ENCODE results near the gene RPL27. TPM values are rescaled to one million over a fixed set of nuclear protein-coding genes. Genes with fewer than 3 reads are reported as not detected.

The RPL27 gene
- total and polyA plus RNA-seq, 2 of the 8 experiments (the other 6 are each of a cell fraction or from before 2014, with no cell fraction given) = 1,415 to 3,779 TPM

GRCh38 chr17:43018932-43019331, 20.7 kb downstream of the RPL27 start:
- Histone ChIP-seq H3K23me2 (ENCODE audit: low read depth, low read length) (peaks cover 8% of the 10 kb centered on the region; the same call in 1 of the 2 replicates), H3K27me3 (replicated peaks in 1 of 4; ENCODE audit: control insufficient read depth in 3 of 4, extremely low read depth in 1 of 4, insufficient read depth in 3 of 4, low read length in 3 of 4) (no peaks in the 10 kb centered on the region), H2BK12ac (ENCODE audit: low read depth, low read length) (no peak overlapping the region), H3K56ac (replicated peaks; ENCODE audit: insufficient read length, low read depth, low read length) (no peak overlapping the region), H4K20me1 (replicated peaks in 1 of 2; ENCODE audit: control insufficient read depth in 1 of 2, insufficient read depth in 2 of 2, low read length in 2 of 2) (peaks cover 10% of the 10 kb centered on the region in 2 experiments), H4K8ac (ENCODE audit: extremely low read depth, insufficient read depth, low read length) (no peak overlapping the region), H2BK15ac (ENCODE audit: low read length) (no peak overlapping the region), H4K5ac (ENCODE audit: insufficient read length, low read depth, low read length) (no peak overlapping the region), H3K9ac (replicated peaks in 1 of 4; ENCODE audit: extremely low read depth in 1 of 4, low read depth in 3 of 4, low read length in 3 of 4) (no peak overlapping the region), H3K4me3 (ENCODE audit: extremely low read depth in 1 of 4, insufficient read depth in 2 of 4, low read depth in 3 of 4, low read length in 4 of 4) (no peak overlapping the region), H2BK5ac (ENCODE audit: low read depth, low read length) (no peak overlapping the region), H4K91ac (replicated peaks; ENCODE audit: insufficient read length, low read length) (no peak overlapping the region), H3K79me1 (ENCODE audit: low read depth, low read length) (peaks cover 17% of the 10 kb centered on the region), H3K36me3 (ENCODE audit: control insufficient read depth in 2 of 4, insufficient read depth in 4 of 4, low read length in 3 of 4) (peaks cover 6 to 39% (median 12%) of the 10 kb centered on the region in 4 experiments; a peak in 7 of 8 replicates), H3K79me2 (ENCODE audit: control insufficient read depth in 1 of 2, insufficient read depth in 2 of 2, low read length in 2 of 2) (peaks cover 0 to 35% of the 10 kb centered on the region in 2 experiments; a peak in 3 of 4 replicates), H2AK5ac (ENCODE audit: low read depth, low read length) (no peak overlapping the region), H3K4me1 (replicated peaks in 1 of 4; ENCODE audit: control insufficient read depth in 3 of 4, insufficient read depth in 4 of 4, low read length in 3 of 4) (peaks cover 6 to 18% (median 12%) of the 10 kb centered on the region in 4 experiments), H3K14ac (ENCODE audit: insufficient read length) (no peak overlapping the region), H3K27ac (ENCODE audit: low read depth, low read length) (no peak overlapping the region), H2BK20ac (ENCODE audit: low read length) (no peak overlapping the region), H3K9me3 (ENCODE audit: insufficient read depth in 2 of 2, low read depth in 1 of 2, low read length in 1 of 2) (no peaks in the 10 kb centered on the region), H3K23ac (ENCODE audit: insufficient read length) (no peak overlapping the region), H2AFZ (ENCODE audit: low read length) (no peak overlapping the region), H3K18ac (ENCODE audit: extremely low read depth, low read length) (no peak overlapping the region), H2BK120ac (replicated peaks; ENCODE audit: low read depth, low read length) (no peak overlapping the region), H3K4me2 (ENCODE audit: insufficient read depth in 1 of 2, low read depth in 2 of 2, low read length in 2 of 2) (no peak overlapping the region; a peak in 1 of 4 replicates), H3K4ac (replicated peaks; ENCODE audit: insufficient read length, low read depth, low read length) (no peak overlapping the region)
- DNase-seq (ENCODE audit: low read depth in 1 of 2, low spot score in 2 of 2) = no peak
- CTCF ChIA-PET (ENCODE audit: partially characterized antibody) = interaction anchor here (1.0 to 1.5 kb wide), 3 partner anchors 13 to 106 kb away, joined by 3 to 4 read pairs (median 3); partner anchors contain the start of genes BRCA1 and RPL27
- POLR2A ChIA-PET (ENCODE audit: partially characterized antibody) = interaction anchor here (0.6 to 10.8 kb wide), 8 partner anchors 8 to 1341 kb away, joined by 3 to 123 read pairs (median 5); partner anchors contain the start of genes IFI35, PTGES3L, RPL27 and RUNDC1
- TF ChIP-seq POU5F1 (IDR thresholded peaks at IDR 0.05; ENCODE audit: low read depth, low read length) (no peak), TAF1 (IDR thresholded peaks at IDR 0.05; ENCODE audit: low read depth, low read length) (no peak), PHF8 (conservative IDR thresholded peaks at IDR 0.05; ENCODE audit: low read depth, low read length) (no peak), POLR2AphosphoS5 (IDR thresholded peaks at IDR 0.05; ENCODE audit: low read depth, low read length) (no peak), ASH2L (IDR thresholded peaks at IDR 0.05; ENCODE audit: low read length) (no peak), BRCA1 (IDR thresholded peaks at IDR 0.05; ENCODE audit: low read depth, low read length) (no peak)
- WGBS, 2 experiments (ENCODE audit: extremely low coverage in 1 of 2, insufficient coverage in 1 of 2, insufficient read length in 1 of 2, insufficient replicate concordance in 2 of 2, low coverage in 1 of 2, low lambda C conversion rate in 2 of 2, missing lambda C conversion rate in 1 of 2) = 91% methylated on average over 4 of the region's 4 CpGs; no CpG with 5 or more reads in 1 of the 2 experiments
- no peak for FAIRE-seq

Measured in H1 (cell line).